Measurements from ENCODE around the gene TMC8.

The TMC8 gene

DNA sequence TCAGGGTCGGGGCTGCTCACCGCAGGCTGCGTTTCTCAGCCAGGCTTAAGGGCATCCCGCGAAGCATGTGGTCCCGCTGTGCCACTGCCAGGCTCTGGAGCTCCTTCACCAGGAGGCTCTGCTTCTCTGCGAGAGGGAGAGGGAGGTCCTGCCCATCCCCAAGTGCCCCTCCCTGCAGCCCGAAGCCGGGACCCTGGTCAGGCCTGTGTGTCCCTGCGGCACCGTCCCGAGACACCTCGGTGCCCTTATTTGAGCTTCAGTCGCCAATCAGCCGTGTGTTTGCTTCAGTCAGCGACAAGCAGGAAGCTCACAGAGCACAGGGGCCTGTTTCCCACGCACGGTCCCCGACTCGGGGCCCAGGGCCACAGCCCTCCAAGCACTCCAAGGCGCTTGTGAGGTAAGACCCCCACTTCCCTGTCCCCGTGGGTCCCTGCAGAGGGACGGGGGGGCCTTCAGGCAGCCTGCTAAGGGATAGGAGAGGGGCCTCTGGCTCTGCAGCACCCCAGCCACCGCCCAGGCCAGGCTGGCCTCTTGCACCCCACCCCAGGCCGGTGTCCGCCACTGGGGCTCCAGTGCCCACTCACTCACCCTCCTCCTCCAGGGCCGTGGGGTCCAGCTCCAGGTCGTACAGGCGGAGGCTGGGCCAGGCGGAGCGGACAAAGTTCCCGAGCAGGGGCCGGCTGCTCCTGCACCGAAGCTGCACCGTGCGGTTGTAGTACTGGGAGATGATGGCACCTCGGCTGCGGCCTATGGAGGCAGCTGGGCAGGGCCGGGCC lies 5.2 kb upstream of the TMC8 start:
- peak; percentile 86 for DNase-seq

DNA sequence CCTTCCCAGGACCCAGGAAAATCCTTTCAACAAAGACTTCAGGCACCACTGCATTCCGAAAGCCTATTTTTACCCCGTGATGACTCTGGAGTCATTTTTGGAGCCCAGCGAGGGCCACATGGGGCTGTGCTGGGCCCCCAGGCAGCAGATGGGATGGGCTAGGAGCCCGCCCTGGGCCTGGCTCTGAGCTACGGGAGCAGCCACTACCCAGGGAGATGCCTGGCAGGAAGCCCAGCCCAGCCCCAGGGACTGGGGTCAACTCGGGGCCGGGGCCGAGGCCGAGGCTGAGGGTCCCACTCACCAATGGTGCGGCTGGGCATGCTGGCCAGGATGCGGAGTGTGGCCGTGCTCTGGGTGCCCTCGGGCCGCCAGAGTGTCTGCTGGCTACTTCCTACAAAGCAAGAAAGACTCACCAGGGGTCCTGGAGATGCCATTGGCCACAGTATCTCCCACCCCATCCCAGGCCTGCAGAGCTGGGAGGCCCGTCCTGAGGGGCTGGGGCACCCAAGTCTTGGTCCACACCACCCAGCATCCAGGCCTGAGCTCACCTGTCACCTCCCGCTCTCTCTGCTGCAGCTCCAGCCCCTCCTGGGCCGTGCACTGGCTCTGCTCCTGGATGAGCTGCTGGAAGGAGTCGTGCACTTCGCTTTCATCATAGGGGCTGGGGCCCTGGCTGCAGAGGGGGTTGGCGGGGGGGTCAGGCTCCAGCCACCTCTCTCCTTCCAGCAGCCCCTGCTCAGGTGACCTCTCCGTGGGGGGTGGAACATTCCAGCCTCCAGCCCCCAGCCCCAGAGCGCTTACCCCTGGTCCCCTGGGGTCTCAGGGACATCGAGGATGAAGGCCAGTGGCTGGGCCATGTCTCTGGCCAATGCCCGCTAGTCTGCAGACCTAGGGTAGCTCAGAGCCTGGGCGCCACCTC lies 4.3 kb upstream of the TMC8 start:
- no peak for DNase-seq

DNA sequence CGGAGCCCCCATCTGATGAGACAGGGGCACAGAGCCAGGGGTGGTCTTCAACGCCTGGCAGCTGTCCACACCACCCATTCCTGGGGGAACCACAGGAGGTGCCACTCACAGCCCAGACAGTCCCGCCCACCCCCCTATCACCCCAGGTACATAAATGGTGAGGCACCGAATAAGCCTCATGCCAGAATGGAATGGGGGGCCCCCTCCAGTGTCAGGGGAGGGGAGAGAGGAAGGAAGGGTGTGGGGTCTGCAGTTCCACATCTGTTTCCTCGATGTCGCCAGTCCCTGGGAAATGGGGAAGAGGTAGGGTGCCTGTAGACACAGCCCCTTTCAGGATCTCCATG lies 3.7 kb upstream of the TMC8 start:
- no peak for DNase-seq

DNA sequence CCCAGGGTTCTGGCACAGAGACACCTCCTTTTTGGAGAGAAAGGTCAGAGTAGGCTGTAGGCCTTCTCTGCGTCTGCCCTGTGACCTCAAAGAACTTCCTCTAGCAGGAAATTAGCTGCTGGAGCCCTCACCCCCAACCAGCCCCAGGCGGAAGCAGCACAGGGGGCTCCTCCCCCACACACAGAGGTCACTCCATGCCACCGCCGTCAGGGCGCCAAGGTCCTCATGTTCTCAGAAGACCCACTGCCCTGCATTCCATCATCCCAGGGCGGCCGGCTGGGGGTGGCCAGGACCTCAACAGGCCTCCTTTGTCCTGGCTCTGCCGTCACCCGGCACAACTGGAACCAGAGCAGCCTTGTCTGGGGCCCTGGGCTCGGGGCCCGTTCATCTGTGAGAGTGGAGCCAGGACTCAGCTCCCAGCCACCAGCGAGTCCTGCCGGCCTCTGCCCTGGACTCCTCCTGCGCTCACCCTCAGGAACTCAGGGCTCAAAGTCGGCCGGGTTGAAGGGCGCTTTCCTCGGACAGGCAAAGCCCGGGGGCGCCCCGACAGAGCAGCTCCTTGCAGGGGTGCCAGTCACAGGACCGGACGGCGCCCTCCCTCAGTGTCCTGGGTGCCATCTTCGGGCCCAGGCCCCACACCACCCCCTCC lies 3.2 kb upstream of the TMC8 start:
- DNase-seq: peak; percentile 85

DNA sequence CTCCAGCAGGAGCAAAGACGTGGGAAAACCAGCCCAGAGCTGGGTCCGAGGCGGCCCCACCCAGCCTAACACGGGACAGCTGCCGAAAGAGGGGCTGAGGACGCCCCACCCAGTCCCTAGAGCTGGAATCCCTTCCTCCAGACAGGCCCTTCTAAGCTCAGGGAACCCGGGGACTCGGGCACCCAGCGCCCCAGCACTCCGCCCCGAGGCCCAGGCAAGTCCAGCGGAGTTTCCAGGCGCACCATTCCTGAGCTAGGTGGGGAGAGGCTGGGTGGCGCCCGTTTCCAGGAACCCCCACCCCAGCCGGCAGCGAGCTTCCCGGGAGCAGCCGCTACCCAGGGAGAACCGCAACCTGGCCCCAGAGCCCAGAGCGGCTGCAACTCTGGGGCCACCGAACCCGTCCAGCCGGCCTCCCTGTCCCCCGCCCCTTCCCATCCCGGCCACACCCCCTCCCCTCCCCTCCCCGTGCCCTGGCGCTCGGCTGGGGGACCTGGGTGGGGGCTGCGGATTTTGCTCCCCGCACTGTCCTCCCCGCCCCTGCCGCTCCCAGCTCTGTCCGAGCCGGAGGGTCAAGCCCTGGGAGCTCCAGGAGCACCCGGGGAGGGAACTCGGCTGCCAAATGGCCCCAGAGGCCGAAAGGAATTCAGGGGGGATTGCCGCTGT lies 2.6 kb upstream of the TMC8 start:
- peak; percentile 75 for DNase-seq

DNA sequence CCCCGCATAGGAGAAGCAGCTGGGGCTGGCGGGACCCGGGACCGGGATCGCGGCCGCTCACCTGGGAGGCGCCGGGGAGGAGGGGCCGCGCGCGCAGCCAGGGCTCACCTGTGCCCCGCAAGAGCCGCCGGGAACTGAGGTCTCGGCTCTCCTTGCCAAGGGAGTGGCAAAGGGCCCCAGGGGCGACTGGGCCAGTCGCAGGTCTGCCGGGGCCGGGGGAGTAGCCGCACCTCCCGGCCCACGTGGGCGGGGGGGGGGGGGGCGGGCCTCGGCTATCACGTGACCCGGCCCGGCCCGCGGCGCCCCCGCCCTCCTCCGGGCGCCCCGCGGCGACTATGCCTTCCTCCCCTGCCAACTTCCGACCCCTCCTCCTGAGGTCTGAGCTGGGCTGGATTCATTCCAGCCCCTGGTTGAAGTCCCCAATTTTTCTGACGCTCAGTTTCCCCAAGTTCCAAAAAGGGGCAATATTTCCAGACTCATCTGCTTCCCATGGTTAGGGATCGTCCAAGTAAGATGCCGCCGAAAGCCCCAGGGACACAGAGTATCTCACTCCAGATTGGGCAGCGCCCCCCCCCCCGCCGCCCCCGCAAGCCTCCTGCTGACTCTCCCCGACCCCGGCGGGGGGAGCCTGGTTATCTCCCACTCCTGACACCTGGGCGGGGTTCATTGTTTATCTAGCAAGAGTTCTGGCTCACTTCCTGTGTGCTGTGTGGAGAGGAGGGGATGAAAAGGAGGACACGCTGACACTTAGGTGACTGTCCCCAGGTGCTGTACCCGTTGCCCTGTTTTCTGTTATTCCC lies 1.8 kb upstream of the TMC8 start, which contains the start of gene TMC6:
TSS of gene TMC6 (minus strand) at position 205 of the 800 bp plus-strand sequence. CDS start 1,923 bp downstream, outside the sequence.
- peak; percentile 83 for DNase-seq

DNA sequence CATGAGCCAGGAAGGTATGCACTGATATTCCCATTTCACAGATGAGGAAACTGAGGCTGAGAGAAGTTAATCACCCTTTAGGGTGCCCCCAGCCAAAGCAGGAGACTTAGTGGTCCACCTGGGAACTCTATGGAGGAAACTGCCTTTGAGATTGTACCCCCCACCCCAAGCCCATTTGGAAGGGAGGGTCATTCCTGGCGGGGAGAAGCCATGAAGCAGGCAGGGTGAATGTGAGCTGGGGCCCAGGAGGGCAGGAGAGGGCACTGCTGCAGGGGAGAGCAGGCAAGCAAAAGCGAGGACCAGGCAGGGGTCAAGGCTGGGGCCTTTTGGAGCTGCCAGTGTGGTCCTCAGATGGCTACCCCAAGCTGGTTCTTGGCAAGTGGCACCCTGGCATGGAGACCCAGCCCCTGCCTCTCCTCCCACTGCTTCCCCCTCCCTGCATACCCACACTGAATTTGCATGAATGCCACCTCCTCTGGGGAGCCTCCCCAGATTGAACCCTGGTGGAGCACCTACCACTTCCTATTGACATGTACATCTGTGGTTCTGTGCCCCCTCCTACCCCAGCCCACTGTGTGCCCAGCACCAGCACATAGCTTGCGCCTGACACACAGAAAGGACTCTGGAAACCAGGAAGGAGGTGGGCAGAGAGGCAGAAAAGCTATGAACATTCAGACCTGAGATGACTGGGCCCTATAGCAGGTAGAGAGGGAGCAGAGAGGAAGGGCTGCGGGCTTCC lies 1.1 kb upstream of the TMC8 start:
- DNase-seq: peak; percentile 67

DNA sequence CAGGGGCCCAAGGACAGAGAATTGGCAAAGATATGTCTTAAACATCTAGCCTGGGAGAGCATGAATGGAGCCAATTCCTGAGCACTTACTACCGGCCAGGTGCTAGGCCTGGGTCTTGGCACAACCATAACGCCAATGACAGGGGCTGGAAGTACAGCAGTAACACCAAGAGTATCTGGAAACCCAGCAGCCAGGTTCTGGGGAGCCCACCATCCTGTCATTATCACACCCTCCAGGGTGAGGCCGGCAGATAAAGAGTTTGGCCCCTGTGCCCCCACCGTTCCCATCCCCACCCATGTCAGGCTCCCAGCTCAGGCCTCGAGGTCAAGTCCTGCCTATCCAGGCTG lies 508 bp upstream of the TMC8 start:
- no peak for DNase-seq

DNA sequence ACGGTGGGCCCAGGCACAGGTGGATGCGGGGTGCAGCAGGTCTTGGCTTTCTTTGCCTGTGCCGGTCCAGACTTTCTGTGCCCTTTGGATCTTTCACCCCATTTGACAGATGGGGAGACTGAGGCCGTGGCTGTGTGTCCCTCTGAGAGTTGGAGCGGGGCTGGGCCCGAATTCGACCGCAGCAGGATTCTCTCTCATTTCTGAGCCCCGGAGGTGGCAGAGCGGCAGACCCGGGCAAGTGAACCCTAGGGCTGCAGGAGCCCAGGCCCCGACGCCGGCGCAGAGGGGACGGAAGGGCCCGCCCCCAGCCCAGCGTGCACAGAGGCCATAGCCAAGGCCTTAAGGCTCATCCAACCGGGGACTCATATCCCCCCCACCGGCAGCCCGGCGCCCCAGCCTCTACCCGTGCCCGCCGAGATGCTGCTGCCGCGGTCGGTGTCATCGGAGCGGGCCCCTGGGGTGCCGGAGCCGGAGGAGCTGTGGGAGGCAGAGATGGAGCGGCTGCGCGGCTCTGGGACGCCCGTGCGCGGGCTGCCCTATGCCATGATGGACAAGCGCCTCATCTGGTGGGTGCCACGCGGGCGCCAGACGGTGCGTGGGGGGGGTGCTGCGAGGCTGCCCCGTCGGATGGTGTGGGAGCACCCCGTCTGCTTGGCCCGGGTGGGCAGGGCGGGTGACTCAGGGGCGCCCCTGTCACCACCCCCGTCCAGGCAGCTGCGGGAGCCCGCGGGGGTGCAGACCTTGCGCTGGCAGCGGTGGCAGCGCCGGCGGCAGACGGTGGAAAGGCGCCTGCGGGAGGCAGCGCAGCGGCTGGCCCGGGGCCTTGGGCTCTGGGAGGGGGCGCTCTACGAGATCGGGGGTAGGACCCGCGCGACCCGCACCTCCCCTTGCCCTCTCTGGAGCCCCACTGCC lies 857 bp downstream of the TMC8 start:
- DNase-seq: peak; percentile 89

DNA sequence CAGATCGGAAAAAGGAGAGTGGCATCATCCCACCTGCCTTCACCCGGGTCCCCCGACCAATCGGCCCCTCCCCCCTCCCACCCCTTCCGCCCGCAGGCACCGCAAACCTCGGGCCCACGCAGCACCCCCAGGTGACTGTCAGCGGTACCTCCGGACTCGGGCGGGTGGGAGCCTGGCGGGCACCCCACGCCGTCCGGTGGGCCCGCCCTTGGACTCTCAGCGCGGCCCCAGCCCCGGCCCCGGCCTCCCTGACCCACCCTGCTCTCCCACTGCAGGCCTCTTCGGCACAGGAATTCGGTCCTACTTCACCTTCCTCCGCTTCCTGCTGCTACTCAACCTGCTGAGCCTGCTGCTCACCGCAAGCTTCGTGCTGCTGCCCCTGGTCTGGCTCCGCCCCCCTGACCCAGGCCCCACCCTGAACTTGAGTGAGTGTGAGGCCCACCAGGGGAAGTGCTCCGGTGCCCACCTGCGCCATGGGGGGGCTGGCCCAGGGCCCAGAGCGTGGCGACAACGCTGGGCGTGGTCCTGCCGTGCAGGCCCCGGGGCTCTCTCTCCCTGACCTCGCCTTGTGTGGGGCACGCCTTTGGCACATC lies 1.6 kb downstream of the TMC8 start:
- DNase-seq: no peak

DNA sequence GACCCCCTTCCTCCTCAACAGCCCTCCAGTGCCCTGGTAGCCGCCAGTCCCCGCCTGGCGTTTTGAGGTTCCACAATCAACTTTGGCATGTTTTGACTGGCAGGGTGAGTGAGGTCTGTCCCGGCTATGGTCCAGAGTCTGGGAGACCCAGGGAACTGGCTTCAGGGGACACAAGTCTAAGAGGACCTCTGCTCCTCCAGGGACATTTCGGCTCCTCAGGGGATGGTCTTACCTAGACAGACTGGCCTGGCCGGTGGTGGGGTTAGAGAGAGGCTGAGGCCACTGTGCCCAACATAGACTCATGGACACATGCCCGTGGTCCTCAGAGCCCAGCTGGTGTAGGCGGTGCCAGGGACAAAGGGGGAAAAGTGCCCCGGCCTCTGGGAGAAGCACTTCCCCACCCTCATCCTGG lies 2.2 kb downstream of the TMC8 start:
- peak; percentile 79 for DNase-seq

DNA sequence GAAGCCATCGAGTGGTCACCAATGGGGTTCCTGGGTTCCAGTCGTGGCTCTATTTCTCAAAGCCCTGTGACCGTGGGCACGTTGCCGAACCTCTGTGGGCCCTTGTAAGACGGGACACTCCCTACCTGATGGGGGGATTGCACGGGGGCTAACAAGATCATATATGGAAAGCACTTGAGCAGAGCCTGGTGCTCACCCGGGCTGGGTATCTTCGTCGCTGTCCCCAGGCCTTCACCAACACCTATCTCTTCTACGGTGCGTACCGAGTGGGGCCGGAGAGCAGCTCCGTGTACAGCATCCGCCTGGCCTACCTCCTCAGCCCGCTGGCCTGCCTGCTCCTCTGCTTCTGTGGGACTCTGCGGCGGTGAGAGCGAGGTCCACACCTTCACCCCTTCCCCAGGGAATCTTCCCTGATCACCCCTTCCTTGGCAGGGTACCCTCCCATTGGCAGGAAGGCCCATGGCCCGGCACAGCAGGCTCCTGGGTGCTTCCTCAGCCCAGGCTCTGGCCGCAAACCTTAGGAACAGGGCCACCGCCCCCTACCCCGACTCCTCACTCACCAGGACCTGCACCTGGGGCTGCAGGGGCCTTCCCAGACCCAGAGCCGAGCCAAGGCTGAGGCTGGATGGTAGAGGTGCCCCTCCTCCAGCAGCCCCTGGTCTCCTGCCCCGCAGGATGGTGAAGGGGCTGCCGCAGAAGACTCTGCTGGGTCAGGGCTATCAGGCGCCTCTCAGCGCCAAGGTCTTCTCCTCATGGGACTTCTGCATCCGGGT lies 2.8 kb downstream of the TMC8 start:
- DNase-seq: peak; percentile 71

DNA sequence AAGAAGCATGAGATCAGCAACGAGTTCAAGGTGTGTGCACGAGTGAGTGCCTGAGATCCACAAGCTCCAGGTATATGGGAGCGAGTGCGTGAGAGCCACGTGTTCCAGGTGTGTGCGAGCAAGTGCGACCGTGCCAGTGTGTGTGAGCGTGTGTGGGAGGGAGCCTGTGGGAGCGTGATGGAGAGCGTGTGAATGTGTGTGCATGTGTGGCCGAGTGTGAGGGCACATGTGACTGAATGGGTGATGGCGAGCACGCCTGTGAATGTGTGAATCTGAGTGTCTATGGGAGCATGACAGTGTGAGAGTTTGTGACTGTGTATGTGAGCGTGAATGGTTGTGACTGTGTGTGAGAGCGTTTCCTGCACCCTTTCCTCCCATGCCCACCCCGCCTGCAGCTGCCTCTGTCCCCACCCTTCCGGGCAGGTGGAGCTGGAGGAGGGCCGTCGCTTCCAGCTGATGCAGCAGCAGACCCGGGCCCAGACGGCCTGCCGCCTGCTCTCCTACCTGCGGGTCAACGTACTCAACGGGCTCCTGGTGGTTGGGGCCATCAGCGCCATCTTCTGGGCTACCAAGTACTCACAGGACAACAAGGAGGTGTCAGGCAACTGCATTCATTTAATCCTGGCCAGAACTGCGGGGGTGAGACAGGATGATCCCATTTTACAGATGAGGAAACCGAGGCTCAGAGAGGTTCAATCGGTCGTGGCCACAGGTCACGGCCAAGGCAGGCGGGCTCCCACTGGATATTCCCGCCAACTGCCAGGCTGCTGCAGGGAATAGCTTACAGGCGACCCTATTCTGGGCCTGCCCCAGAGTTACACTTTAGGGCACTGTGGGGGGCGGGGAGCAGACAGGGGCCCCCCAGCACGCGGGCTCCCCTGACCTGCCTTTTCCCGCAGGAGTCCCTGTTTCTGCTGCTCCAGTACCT lies 3.7 kb downstream of the TMC8 start:
- DNase-seq: peak; percentile 86

DNA sequence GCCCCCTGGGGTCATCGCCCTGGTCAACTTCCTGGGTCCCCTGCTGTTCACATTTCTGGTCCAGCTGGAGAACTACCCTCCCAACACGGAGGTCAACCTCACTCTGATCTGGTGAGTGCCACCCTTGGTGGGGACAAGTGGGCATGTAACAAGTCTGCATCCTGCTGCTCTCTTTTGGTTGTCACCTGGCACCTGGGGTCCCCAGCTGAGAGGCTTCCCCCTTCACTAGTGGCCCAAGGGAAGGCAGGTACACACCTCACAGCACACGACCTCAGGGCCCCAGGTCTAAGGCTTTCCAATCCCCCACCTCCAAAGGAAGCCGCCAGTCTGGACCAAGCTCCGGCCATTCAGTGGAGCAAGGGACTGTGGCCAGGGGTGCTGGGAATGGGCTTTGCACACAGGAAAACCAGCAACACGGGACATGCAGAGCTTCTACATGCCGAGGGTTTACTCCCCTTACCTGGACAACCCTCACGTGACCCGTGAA lies 4.4 kb downstream of the TMC8 start:
- DNase-seq: no peak

DNA sequence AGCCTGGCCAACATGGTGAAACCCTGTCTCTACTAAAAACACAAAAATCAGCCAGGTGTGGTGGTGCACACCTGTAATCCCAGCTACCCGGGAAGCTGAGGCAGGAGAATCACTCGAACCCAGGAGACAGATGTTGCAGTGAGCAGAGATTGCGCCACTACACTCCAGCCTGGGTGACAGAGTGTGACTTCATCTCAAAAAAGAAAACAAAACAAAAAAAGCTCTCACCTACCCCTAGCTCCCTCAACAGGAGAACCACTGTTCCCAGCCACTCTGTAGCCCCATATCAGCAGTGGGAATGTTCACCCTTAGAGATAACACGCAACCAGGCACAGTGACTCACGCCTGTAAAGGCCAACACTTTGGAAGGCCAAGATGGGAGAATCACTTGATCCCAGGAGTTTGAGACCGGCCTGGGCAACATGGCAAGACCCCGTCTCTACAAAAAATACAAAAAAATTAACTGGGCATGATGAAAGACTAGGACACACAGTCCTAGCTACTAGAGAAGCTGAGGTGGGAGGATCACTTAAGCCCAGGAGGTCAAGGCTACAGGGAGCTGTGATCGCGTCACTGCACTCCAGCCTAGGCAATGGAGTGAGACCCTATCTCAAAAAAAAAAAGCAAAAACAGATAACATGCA lies 5.4 kb downstream of the TMC8 start:
- no peak for DNase-seq

DNA sequence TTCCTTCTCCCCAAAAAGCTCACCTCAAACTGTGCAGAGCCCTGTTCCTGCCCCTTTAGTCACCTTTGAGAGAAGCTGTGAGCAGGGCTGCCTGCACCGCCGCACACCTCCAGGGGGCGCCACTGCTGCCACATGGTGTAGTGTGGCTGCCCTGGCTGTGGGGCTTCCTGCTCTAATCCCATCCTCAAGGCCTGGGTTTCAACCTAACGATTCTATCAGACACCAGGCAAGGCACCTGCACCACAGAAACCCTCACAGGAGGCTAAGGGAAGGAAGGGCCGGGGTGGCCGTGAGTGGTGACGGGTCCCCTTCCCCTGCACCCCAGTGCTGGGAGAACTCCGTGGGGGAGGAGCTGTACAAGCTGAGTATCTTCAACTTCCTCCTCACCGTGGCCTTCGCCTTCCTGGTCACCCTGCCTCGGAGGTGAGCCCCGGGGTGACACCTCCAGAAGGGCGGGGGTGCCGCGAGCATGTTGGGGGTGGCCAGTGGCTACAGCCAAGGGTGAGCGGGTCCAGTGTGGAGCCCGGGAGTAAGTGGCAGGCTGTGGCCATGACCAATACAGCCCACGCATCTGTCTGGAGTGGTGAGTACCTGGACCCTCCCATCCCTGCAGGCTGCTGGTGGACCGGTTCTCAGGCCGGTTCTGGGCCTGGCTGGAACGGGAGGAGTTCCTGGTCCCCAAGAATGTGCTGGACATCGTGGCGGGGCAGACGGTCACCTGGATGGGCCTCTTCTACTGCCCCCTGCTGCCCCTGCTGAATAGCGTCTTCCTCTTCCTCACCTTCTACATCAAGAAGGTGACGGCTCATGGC lies 7.0 kb downstream of the TMC8 start:
- DNase-seq: peak; percentile 82
